ENCODE data around the gene IL25.

DNA sequence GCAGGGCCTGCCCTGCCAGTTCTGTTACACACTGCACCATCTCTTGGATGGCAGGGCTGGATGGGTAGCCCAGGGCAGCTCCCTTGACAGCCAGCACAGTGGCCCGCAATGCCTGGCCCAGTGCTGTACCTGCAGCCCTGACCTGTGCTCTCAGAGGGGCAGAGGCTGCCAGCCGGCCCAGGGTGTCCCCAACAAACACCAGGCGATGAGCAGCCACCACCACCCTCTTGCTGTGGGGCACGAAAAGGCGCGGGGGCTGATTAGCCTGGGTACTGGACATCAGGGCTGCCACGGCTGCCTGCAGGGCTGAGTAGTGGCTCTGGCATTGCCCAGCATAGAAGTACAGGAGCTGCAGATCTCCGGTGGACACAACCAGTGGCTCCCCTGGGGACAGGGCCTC lies 15.3 kb upstream of the IL25 start:
- TF ChIP-seq CTCF (conservative IDR thresholded peaks at IDR 0.05; ENCODE audit: low read depth, low read length) (no peak), POLR2A (IDR thresholded peaks at IDR 0.05; ENCODE audit: low read depth, low read length) (no peak), CEBPB (IDR thresholded peaks at IDR 0.05; ENCODE audit: low read depth, low read length) (no peak), MAFK (IDR thresholded peaks at IDR 0.05; ENCODE audit: low read depth, low read length) (no peak), MAZ (IDR thresholded peaks at IDR 0.05; ENCODE audit: borderline replicate concordance, low read depth, low read length) (no peak), FOS (IDR thresholded peaks at IDR 0.05; ENCODE audit: low read depth, low read length) (no peak), CHD1 (IDR thresholded peaks at IDR 0.05; ENCODE audit: low read depth, low read length) (no peak), MXI1 (IDR thresholded peaks at IDR 0.05; ENCODE audit: borderline replicate concordance, low read depth, low read length) (no peak), NFE2L2 (IDR thresholded peaks at IDR 0.05; ENCODE audit: low read depth, low read length) (no peak), RCOR1 (IDR thresholded peaks at IDR 0.05; ENCODE audit: insufficient replicate concordance, low read length) (no peak), RAD21 (IDR thresholded peaks at IDR 0.05; ENCODE audit: low read length) (no peak), USF2 (IDR thresholded peaks at IDR 0.05; ENCODE audit: low read depth, low read length) (no peak), SMC3 (IDR thresholded peaks at IDR 0.05; ENCODE audit: low read depth, low read length) (no peak)
